B cell (primary cell): Measurements from ENCODE around the gene PLPPR3.

ENCODE experiments used
- EZH2 ChIP-seq: IDR thresholded peaks from 2 replicates; pipeline ENCODE4 v1.6.1; 2012; ENCODE audit warnings: borderline replicate concordance, low read depth, mild to moderate bottlenecking, moderate library complexity, low read length; ENCODE audit not compliant: insufficient read depth, poor library complexity, severe bottlenecking
- TF ChIP-seq, protein P1 (sequence below): fragments of 200-600 bp; IDR thresholded peaks from one replicate; pipeline ENCODE4 v1.8.0; 2022; ENCODE audit warnings: antibody characterized with exemption, mild to moderate bottlenecking

DNA sequence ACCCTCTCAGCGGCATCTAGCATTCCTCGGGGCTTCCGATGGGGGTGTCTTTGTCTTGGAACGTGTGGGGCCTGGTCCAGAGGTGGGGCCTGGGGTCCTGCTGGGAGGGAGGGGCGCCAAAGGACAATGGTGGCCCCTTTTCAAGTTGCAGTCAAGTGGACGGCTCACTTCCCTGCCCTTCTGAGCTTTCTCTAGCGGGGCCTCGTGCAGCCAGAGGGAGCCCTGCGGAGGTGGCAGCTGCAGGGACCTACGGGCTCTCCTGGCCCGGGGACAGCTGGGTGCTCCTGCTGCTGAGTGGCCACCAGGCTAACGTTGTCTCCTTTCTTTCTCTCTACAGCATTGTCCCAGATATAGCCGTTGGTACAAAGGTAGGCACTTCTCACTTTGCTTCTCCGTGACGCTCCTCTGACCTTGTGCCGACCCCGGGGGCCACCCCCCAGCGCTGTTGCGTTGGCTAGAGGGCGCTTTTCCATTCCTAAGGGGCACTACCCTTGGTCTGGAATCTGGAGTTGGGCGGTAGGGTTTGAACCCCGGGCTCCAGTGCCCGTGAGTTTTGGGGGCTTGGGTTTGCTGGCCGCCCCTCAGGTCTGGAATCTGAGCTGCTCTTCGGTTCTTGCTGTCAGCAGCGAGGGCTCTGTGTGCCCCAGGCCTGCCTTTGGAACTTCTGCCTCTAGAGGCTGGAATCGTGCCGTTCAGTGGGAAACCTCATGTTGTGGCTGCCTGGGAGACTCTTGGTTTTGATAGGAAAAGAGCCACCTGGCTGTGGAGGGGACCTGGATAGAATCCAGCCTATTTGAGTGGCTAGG is 22.5 kb downstream of the PLPPR3 start:
- TF ChIP-seq, protein P1, sequence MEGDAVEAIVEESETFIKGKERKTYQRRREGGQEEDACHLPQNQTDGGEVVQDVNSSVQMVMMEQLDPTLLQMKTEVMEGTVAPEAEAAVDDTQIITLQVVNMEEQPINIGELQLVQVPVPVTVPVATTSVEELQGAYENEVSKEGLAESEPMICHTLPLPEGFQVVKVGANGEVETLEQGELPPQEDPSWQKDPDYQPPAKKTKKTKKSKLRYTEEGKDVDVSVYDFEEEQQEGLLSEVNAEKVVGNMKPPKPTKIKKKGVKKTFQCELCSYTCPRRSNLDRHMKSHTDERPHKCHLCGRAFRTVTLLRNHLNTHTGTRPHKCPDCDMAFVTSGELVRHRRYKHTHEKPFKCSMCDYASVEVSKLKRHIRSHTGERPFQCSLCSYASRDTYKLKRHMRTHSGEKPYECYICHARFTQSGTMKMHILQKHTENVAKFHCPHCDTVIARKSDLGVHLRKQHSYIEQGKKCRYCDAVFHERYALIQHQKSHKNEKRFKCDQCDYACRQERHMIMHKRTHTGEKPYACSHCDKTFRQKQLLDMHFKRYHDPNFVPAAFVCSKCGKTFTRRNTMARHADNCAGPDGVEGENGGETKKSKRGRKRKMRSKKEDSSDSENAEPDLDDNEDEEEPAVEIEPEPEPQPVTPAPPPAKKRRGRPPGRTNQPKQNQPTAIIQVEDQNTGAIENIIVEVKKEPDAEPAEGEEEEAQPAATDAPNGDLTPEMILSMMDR, result no peak
- TF ChIP-seq EZH2, result no peak
